ENCODE data around the gene PYDC2.

The PYDC2 gene

GRCh38 chr3:191461113-191461595, at the start of gene PYDC2:
TSS of gene PYDC2 (plus strand) at chr3:191461163. CDS start at chr3:191461163, 0 bp downstream.
- no peak for DNase-seq (ENCODE audit: low read depth in 3 of 3)

GRCh38 chr3:191412759-191413158, 48.2 kb upstream of the PYDC2 start:
- DNase-seq (ENCODE audit: low read depth in 3 of 3) = no peak

- no peak for DNase-seq (ENCODE audit: low read depth in 3 of 3)
These were observed 46.7 kb upstream of the PYDC2 start for GRCh38 chr3:191414286-191414685.

- no peak for DNase-seq (ENCODE audit: low read depth in 3 of 3)
These were observed 46.2 kb upstream of the PYDC2 start for GRCh38 chr3:191414732-191415131.

- no peak for DNase-seq (ENCODE audit: low read depth in 3 of 3)
These were observed 45.4 kb upstream of the PYDC2 start for GRCh38 chr3:191415566-191415965.

GRCh38 chr3:191417457-191417729, 43.6 kb upstream of the PYDC2 start:
- no peak for DNase-seq (ENCODE audit: low read depth in 3 of 3)

GRCh38 chr3:191420771-191421170, 40.2 kb upstream of the PYDC2 start:
- no peak for DNase-seq (ENCODE audit: low read depth in 3 of 3)

GRCh38 chr3:191424881-191425280, 36.1 kb upstream of the PYDC2 start:
- DNase-seq (ENCODE audit: low read depth in 3 of 3) = no peak

- DNase-seq (ENCODE audit: low read depth in 3 of 3) = no peak
These were observed 35.6 kb upstream of the PYDC2 start for GRCh38 chr3:191425322-191425734.

GRCh38 chr3:191426311-191426710, 34.7 kb upstream of the PYDC2 start:
- no peak for DNase-seq (ENCODE audit: low read depth in 3 of 3)

GRCh38 chr3:191428177-191428576, 32.8 kb upstream of the PYDC2 start:
- DNase-seq (ENCODE audit: low read depth in 3 of 3) = no peak

GRCh38 chr3:191430103-191430502, 30.9 kb upstream of the PYDC2 start:
- no peak for DNase-seq (ENCODE audit: low read depth in 3 of 3)

- no peak for DNase-seq (ENCODE audit: low read depth in 3 of 3)
These were observed 29.7 kb upstream of the PYDC2 start for GRCh38 chr3:191431160-191431822.

- no peak for DNase-seq (ENCODE audit: low read depth in 3 of 3)
These were observed 28.8 kb upstream of the PYDC2 start for GRCh38 chr3:191432162-191432561.

- no peak for DNase-seq (ENCODE audit: low read depth in 3 of 3)
These were observed 26.9 kb upstream of the PYDC2 start for GRCh38 chr3:191434024-191434423.

GRCh38 chr3:191435981-191436380, 25.0 kb upstream of the PYDC2 start:
- DNase-seq (ENCODE audit: low read depth in 3 of 3) = no peak

GRCh38 chr3:191438150-191438814, 22.7 kb upstream of the PYDC2 start:
- no peak for DNase-seq (ENCODE audit: low read depth in 3 of 3)

GRCh38 chr3:191440532-191440931, 20.4 kb upstream of the PYDC2 start:
- DNase-seq (ENCODE audit: low read depth in 3 of 3) = no peak

GRCh38 chr3:191441687-191442086, 19.3 kb upstream of the PYDC2 start:
- no peak for DNase-seq (ENCODE audit: low read depth in 3 of 3)

- no peak for DNase-seq (ENCODE audit: low read depth in 3 of 3)
These were observed 16.4 kb upstream of the PYDC2 start for GRCh38 chr3:191444569-191444968.

GRCh38 chr3:191449256-191449655, 11.7 kb upstream of the PYDC2 start:
- no peak for DNase-seq (ENCODE audit: low read depth in 3 of 3)

GRCh38 chr3:191455257-191455952, 5.6 kb upstream of the PYDC2 start:
- DNase-seq (ENCODE audit: low read depth in 3 of 3) = no peak

- DNase-seq (ENCODE audit: low read depth in 3 of 3) = no peak
These were observed 603 bp upstream of the PYDC2 start for GRCh38 chr3:191460360-191460759.

All from stimulated activated CD4-positive, alpha-beta T cell treated with anti-CD3 and anti-CD28 coated beads, TNF-alpha, amount 100 ng/mL, for 48 hours (primary cell).